GM12878 (cell line): Measurements from ENCODE around the gene GRN.

Experiments
- CTCF ChIP-seq, 3 experiments: IDR thresholded peaks in 2 of 3; conservative IDR thresholded peaks in 1 of 3; 2 replicates each; pipeline ENCODE4 v1.5.1; 2011; ENCODE audit warnings: low read depth in 3 of 3, low read length in 3 of 3, mild to moderate bottlenecking in 3 of 3, control low read depth in 2 of 3, moderate library complexity in 2 of 3, inconsistent platforms in 1 of 3, mixed read lengths in 1 of 3; ENCODE audit not compliant: control insufficient read depth in 2 of 3, insufficient read depth in 1 of 3; ENCODE audit errors: extremely low read depth in 1 of 3
- IRF5 ChIP-seq: fragments of 450-650 bp; IDR thresholded peaks from 2 replicates; pipeline ENCODE4 v1.6.1; 2017; ENCODE audit warnings: borderline replicate concordance
- POLR2AphosphoS5 ChIP-seq: IDR thresholded peaks from 2 replicates; pipeline ENCODE4 v1.6.1; 2011; ENCODE audit warnings: mild to moderate bottlenecking, low read length, inconsistent platforms
- RB1 ChIP-seq: fragments of 450-650 bp; formaldehyde crosslinking; IDR thresholded peaks from 2 replicates; pipeline ENCODE4 v1.6.1; 2017; ENCODE audit warnings: mild to moderate bottlenecking, borderline replicate concordance
- TCF12 ChIP-seq: IDR thresholded peaks from 2 replicates; pipeline ENCODE4 v1.6.1; 2011; ENCODE audit warnings: low read depth, mild to moderate bottlenecking, low read length
- ZNF24 ChIP-seq: fragments of 450-650 bp; IDR thresholded peaks from 2 replicates; pipeline ENCODE4 v1.6.1; 2017; ENCODE audit warnings: antibody characterized with exemption, mild to moderate bottlenecking
- TF ChIP-seq, protein P1 (sequence below): fragments of 450-650 bp; IDR thresholded peaks from 2 replicates; pipeline ENCODE4 v1.6.1; 2017; ENCODE audit warnings: antibody characterized with exemption, mild to moderate bottlenecking, moderate library complexity

DNA sequence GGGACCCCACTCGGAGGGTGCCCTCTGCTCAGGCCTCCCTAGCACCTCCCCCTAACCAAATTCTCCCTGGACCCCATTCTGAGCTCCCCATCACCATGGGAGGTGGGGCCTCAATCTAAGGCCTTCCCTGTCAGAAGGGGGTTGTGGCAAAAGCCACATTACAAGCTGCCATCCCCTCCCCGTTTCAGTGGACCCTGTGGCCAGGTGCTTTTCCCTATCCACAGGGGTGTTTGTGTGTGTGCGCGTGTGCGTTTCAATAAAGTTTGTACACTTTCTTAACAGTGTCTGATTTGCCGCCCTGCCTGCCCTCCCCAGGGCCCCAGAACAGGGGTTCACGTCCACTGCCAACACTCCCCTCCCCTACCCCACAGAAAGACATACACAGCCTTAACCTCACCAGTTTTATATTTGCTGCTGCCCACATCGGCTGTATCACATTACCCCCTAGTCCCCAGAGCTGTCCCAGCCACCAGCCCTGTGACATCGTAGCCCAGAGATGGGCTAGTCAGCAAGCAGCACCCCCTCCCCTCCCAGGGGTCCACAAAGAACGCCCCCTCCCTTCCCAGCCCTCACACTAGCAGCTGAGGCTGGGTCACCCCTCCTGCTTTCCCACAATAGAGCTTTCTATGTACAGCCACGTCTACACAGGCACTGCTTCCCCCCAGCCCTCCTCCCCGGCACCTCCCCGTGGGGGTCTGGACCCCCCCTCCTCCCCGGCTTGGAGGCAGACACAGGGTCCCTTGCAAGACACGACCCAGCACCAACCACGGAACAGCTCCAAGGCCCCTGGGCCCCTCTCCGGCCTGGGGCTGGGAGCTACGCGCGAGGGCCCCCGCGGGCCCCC is 7.9 kb downstream of the GRN start:
- TF ChIP-seq RB1 (no peak), POLR2AphosphoS5 (no peak), TCF12 (no peak), CTCF (IDR thresholded peaks at IDR 0.05 in 2 of 3, conservative IDR thresholded peaks at IDR 0.05 in 1 of 3; ENCODE audit: control insufficient read depth in 2 of 3, extremely low read depth in 1 of 3, insufficient read depth in 1 of 3, low read depth in 3 of 3, low read length in 3 of 3) (no peak), ZNF24 (no peak), IRF5 (no peak)
- TF ChIP-seq, protein P1, sequence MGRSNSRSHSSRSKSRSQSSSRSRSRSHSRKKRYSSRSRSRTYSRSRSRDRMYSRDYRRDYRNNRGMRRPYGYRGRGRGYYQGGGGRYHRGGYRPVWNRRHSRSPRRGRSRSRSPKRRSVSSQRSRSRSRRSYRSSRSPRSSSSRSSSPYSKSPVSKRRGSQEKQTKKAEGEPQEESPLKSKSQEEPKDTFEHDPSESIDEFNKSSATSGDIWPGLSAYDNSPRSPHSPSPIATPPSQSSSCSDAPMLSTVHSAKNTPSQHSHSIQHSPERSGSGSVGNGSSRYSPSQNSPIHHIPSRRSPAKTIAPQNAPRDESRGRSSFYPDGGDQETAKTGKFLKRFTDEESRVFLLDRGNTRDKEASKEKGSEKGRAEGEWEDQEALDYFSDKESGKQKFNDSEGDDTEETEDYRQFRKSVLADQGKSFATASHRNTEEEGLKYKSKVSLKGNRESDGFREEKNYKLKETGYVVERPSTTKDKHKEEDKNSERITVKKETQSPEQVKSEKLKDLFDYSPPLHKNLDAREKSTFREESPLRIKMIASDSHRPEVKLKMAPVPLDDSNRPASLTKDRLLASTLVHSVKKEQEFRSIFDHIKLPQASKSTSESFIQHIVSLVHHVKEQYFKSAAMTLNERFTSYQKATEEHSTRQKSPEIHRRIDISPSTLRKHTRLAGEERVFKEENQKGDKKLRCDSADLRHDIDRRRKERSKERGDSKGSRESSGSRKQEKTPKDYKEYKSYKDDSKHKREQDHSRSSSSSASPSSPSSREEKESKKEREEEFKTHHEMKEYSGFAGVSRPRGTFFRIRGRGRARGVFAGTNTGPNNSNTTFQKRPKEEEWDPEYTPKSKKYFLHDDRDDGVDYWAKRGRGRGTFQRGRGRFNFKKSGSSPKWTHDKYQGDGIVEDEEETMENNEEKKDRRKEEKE: no peak
